AG10803 (cell line): ENCODE measurements around the gene AMBRA1.
"Not testable (repeated sequence)": the region's sequence is repeated elsewhere in the genome, so short reads cannot be mapped to it uniquely, and the experiment has no call there.

Experiments
- DNase-seq: peaks from one replicate; pipeline ENCODE4 v3.0.0; 2010; ENCODE audit warnings: low read depth
- H3K4me3 ChIP-seq: 2 replicates; pipeline ENCODE4 v1.5.1; 2011; ENCODE audit warnings: mild to moderate bottlenecking, low read length, control low read depth
- CTCF ChIP-seq: conservative IDR thresholded peaks from 2 replicates; pipeline ENCODE4 v1.5.1; 2011; ENCODE audit warnings: mild to moderate bottlenecking, low read length, control low read depth, inconsistent platforms

Gene AMBRA1

GRCh38 chr11:46381048-46381818 is 212.6 kb downstream of the AMBRA1 start, which contains the start of gene MDK:
MDK (plus strand) TSS chr11:46381669; CDS start chr11:46382058, 389 bp downstream.
- H3K4me3 ChIP-seq, result peak within 1 kb of the TSS; percentile 61
- no peak for TF ChIP-seq CTCF
- DNase-seq, result no peak

- H3K4me3 ChIP-seq, result peak overlapping the region; percentile 61
- peak; percentile 24 for DNase-seq
- no peak for TF ChIP-seq CTCF
These were observed 213.3 kb downstream of the AMBRA1 start for GRCh38 chr11:46380340-46381047.

- H3K4me3 ChIP-seq, DNase-seq: not testable (repeated sequence)
These were observed 214.1 kb downstream of the AMBRA1 start for GRCh38 chr11:46379482-46380293.

- no peak overlapping the region for H3K4me3 ChIP-seq
- no peak for TF ChIP-seq CTCF
- DNase-seq, result no peak
These were observed 214.9 kb downstream of the AMBRA1 start for GRCh38 chr11:46378811-46379481.

- DNase-seq, result no peak
- TF ChIP-seq CTCF, result no peak
- H3K4me3 ChIP-seq, result no peak overlapping the region
These were observed 215.5 kb downstream of the AMBRA1 start for GRCh38 chr11:46378296-46378695.

- no peak for TF ChIP-seq CTCF
- no peak overlapping the region for H3K4me3 ChIP-seq
- DNase-seq, result no peak
These were observed 216.0 kb downstream of the AMBRA1 start for GRCh38 chr11:46377831-46378230.

GRCh38 chr11:46377290-46377689 is 216.5 kb downstream of the AMBRA1 start:
- DNase-seq, result no peak
- H3K4me3 ChIP-seq, result no peak overlapping the region
- TF ChIP-seq CTCF, result no peak
